DMS153 treated with DMSO at 0.1 percent for 48 hours (cell line): ENCODE data around the gene FOXP4.

Source experiments
- DNase-seq: peaks from one replicate; lab custom pipeline; 2025; ENCODE audit not compliant: unreplicated experiment; lab: John Stamatoyannopoulos, UW

Gene FOXP4

GRCh38 chr6:41623330-41623729 is 77.1 kb downstream of the FOXP4 start:
- DNase-seq: no peak

GRCh38 chr6:41624621-41625380 is 78.6 kb downstream of the FOXP4 start:
- DNase-seq: no peak

- DNase-seq: peak; percentile 39
Measured at GRCh38 chr6:41625442-41625841, 79.3 kb downstream of the FOXP4 start.

GRCh38 chr6:41626022-41626421 is 79.8 kb downstream of the FOXP4 start:
- DNase-seq: no peak

- peak; percentile 55 for DNase-seq
Measured at GRCh38 chr6:41626917-41627316, 80.7 kb downstream of the FOXP4 start.

GRCh38 chr6:41629128-41629527 is 82.9 kb downstream of the FOXP4 start:
- no peak for DNase-seq

GRCh38 chr6:41630069-41630468 is 83.9 kb downstream of the FOXP4 start:
- no peak for DNase-seq

GRCh38 chr6:41630946-41631345 is 84.8 kb downstream of the FOXP4 start:
- no peak for DNase-seq

- no peak for DNase-seq
Measured at GRCh38 chr6:41633056-41633634, 87.0 kb downstream of the FOXP4 start.

- no peak for DNase-seq
Measured at GRCh38 chr6:41634657-41635056, 88.5 kb downstream of the FOXP4 start.

GRCh38 chr6:41635365-41635764 is 89.2 kb downstream of the FOXP4 start:
- DNase-seq: no peak

GRCh38 chr6:41636833-41637193 is 90.6 kb downstream of the FOXP4 start:
- DNase-seq: no peak

GRCh38 chr6:41637194-41638001 is 91.2 kb downstream of the FOXP4 start:
- no peak for DNase-seq

- DNase-seq: no peak
Measured at GRCh38 chr6:41638002-41638934, 92.1 kb downstream of the FOXP4 start, which contains the start of gene MDFI. Gene MDFI (plus strand): TSS chr6:41638468. CDS start chr6:41638750, 282 bp downstream.

- no peak for DNase-seq
Measured at GRCh38 chr6:41638935-41639808, 93.0 kb downstream of the FOXP4 start.

- DNase-seq: no peak
Measured at GRCh38 chr6:41639809-41640371, 93.7 kb downstream of the FOXP4 start.

- DNase-seq: no peak
Measured at GRCh38 chr6:41640426-41640825, 94.2 kb downstream of the FOXP4 start.

GRCh38 chr6:41641352-41641925 is 95.3 kb downstream of the FOXP4 start:
- DNase-seq: no peak
